AG10803 (cell line): ENCODE measurements around the gene PKP4.

Experiments
- DNase-seq: peaks from one replicate; pipeline ENCODE4 v3.0.0; 2010; ENCODE audit warnings: low read depth
- H3K4me3 ChIP-seq: 2 replicates; pipeline ENCODE4 v1.5.1; 2011; ENCODE audit warnings: mild to moderate bottlenecking, low read length, control low read depth
- CTCF ChIP-seq: conservative IDR thresholded peaks from 2 replicates; pipeline ENCODE4 v1.5.1; 2011; ENCODE audit warnings: mild to moderate bottlenecking, low read length, control low read depth, inconsistent platforms

Gene PKP4

GRCh38 chr2:158543957-158544356 lies 87.2 kb downstream of the PKP4 start:
- no peak overlapping the region for H3K4me3 ChIP-seq
- TF ChIP-seq CTCF: no peak
- no peak for DNase-seq

GRCh38 chr2:158544998-158545397 lies 88.2 kb downstream of the PKP4 start:
- no peak overlapping the region for H3K4me3 ChIP-seq
- TF ChIP-seq CTCF: no peak
- DNase-seq: no peak

GRCh38 chr2:158546412-158547144 lies 89.8 kb downstream of the PKP4 start:
- DNase-seq: no peak
- no peak overlapping the region for H3K4me3 ChIP-seq
- TF ChIP-seq CTCF: no peak

- no peak overlapping the region for H3K4me3 ChIP-seq
- TF ChIP-seq CTCF: no peak
- DNase-seq: no peak
Measured at GRCh38 chr2:158553257-158553656, 96.5 kb downstream of the PKP4 start.

GRCh38 chr2:158554996-158555395 lies 98.2 kb downstream of the PKP4 start:
- no peak for DNase-seq
- TF ChIP-seq CTCF: no peak
- H3K4me3 ChIP-seq: no peak overlapping the region

DNA sequence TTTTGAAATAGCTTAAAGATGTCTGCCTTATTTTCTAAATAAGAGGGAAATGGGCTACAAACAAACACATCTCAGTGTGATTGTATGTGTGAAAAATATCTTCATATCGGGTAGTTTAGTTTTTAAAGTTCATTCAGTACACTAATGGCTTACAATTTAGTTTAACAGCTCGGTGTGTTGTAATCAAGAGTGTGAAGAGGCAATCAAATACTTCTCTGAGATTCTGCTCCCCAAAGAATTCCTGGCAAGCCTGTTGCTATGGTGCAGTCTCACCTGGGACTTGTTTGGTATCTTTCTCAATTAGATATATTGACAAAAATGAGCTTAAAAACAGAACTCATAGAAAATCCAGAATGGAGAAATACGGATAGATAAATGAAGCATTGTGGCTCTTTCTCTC lies 99.4 kb downstream of the PKP4 start:
- no peak for DNase-seq
- H3K4me3 ChIP-seq: no peak overlapping the region
- TF ChIP-seq CTCF: no peak

DNA sequence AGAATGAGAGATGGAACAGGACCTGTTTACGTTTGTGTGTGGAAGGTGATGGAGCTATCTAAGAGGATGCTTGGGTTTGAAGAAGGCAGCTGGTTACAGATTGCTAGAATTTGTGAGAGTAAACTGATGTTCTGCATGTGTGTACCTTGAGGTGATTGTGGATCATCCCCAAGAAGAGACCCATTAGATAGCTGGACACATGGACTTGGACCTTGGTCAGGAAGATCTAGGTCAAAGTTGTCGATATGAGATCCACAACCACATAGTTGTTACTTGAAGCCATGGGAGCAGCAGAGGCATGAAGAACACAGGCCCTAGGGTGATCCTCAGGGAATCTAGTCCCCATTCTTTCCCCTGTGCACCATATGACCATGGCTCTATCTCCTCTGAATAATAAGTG lies 101.0 kb downstream of the PKP4 start:
- no peak for TF ChIP-seq CTCF

More for the DNA sequence above, 101.0 kb downstream of the PKP4 start:
- DNase-seq: no peak
- no peak overlapping the region for H3K4me3 ChIP-seq
